ENCODE data around the gene VPS13C. TPM values are rescaled to one million over a fixed set of nuclear protein-coding genes. Genes with fewer than 3 reads are reported as not detected.

The VPS13C gene
- total and polyA plus RNA-seq, 2 experiments from 2014 or later = 10.2 to 20.5 TPM

DNA sequence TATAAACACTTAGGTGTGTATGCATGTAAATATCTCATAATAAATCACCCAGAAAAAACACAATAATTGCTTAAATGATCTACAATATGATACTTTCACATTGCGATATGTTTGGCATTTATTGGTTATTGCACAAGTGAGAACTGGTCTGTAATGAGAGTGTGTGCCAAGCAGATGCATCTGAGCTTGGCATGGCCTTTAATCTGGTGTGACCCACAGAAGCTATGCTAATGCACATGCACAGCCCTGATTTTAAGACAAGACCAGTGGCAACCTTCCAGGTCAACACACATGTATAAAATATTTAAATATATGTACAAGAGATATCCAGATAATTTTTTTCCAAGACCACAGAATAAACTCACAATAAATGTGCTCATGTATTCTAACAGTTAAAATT is 49.2 kb upstream of the VPS13C start (continued):
- TF ChIP-seq, protein P1, sequence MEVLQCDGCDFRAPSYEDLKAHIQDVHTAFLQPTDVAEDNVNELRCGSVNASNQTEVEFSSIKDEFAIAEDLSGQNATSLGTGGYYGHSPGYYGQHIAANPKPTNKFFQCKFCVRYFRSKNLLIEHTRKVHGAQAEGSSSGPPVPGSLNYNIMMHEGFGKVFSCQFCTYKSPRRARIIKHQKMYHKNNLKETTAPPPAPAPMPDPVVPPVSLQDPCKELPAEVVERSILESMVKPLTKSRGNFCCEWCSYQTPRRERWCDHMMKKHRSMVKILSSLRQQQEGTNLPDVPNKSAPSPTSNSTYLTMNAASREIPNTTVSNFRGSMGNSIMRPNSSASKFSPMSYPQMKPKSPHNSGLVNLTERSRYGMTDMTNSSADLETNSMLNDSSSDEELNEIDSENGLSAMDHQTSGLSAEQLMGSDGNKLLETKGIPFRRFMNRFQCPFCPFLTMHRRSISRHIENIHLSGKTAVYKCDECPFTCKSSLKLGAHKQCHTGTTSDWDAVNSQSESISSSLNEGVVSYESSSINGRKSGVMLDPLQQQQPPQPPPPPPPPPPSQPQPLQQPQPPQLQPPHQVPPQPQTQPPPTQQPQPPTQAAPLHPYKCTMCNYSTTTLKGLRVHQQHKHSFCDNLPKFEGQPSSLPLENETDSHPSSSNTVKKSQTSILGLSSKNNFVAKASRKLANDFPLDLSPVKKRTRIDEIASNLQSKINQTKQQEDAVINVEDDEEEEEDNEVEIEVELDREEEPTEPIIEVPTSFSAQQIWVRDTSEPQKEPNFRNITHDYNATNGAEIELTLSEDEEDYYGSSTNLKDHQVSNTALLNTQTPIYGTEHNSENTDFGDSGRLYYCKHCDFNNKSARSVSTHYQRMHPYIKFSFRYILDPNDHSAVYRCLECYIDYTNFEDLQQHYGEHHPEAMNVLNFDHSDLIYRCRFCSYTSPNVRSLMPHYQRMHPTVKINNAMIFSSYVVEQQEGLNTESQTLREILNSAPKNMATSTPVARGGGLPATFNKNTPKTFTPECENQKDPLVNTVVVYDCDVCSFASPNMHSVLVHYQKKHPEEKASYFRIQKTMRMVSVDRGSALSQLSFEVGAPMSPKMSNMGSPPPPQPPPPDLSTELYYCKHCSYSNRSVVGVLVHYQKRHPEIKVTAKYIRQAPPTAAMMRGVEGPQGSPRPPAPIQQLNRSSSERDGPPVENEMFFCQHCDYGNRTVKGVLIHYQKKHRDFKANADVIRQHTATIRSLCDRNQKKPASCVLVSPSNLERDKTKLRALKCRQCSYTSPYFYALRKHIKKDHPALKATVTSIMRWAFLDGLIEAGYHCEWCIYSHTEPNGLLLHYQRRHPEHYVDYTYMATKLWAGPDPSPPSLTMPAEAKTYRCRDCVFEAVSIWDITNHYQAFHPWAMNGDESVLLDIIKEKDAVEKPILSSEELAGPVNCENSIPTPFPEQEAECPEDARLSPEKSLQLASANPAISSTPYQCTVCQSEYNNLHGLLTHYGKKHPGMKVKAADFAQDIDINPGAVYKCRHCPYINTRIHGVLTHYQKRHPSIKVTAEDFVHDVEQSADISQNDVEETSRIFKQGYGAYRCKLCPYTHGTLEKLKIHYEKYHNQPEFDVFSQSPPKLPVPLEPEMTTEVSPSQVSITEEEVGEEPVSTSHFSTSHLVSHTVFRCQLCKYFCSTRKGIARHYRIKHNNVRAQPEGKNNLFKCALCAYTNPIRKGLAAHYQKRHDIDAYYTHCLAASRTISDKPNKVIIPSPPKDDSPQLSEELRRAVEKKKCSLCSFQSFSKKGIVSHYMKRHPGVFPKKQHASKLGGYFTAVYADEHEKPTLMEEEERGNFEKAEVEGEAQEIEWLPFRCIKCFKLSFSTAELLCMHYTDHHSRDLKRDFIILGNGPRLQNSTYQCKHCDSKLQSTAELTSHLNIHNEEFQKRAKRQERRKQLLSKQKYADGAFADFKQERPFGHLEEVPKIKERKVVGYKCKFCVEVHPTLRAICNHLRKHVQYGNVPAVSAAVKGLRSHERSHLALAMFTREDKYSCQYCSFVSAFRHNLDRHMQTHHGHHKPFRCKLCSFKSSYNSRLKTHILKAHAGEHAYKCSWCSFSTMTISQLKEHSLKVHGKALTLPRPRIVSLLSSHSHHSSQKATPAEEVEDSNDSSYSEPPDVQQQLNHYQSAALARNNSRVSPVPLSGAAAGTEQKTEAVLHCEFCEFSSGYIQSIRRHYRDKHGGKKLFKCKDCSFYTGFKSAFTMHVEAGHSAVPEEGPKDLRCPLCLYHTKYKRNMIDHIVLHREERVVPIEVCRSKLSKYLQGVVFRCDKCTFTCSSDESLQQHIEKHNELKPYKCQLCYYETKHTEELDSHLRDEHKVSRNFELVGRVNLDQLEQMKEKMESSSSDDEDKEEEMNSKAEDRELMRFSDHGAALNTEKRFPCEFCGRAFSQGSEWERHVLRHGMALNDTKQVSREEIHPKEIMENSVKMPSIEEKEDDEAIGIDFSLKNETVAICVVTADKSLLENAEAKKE (CRISPR knock-in tag; IDR thresholded peaks at IDR 0.05) = no peak

DNA sequence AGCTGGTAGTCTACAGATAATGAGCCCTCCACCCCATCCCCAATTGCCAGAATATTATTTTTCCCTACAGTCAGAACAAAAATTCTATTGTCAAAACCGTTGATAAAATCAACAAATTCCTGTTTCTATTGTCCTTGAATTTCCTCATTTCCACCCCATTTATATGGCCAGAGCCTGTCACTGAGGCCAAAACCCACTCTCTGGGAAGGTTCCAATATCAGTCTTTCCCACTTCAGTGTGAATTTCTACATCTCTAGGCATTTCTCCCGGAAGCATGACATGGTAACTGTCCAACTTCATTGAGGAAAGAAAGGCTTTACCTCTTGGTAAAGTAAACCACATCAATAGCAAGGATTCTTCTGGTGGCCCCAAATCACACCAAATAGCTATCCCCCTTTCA is 48.2 kb upstream of the VPS13C start:
- Histone ChIP-seq H3K9me2 (ENCODE audit: insufficient read depth) (no peaks in the 10 kb centered on the region), H3K79me2 (replicated peaks; ENCODE audit: insufficient read depth) (no peaks in the 10 kb centered on the region), H3K27ac (ENCODE audit: low read depth) (no peak overlapping the region), H3K4me3 (no peak overlapping the region), H3K4me2 (no peak overlapping the region), H3K27me3 (ENCODE audit: insufficient read depth) (no peaks in the 10 kb centered on the region), H2AFZ (no peak overlapping the region), H3F3A (replicated peaks; ENCODE audit: low read depth) (no peaks in the 10 kb centered on the region), H3K4me1 (ENCODE audit: insufficient read depth) (no peaks in the 10 kb centered on the region), H4K20me1 (replicated peaks; ENCODE audit: insufficient read depth) (no peaks in the 10 kb centered on the region), H3K36me3 (ENCODE audit: insufficient read depth) (no peaks in the 10 kb centered on the region)
- Mint-ChIP-seq H3K4me1 (no peaks in the 10 kb centered on the region), H3K27me3 (ENCODE audit: insufficient read depth, low read depth, poor library complexity) (no peaks in the 10 kb centered on the region), H3K4me3 (no peak overlapping the region), H3K36me3 (ENCODE audit: low read depth) (no peaks in the 10 kb centered on the region), H3K27ac (no peak overlapping the region), H3K9me3 (no peaks in the 10 kb centered on the region; the same call in 2 of the 3 replicates)
- ATAC-seq = no peak
- no peak for DNase-seq (ENCODE audit: low spot score)
- TF ChIP-seq NANOG (IDR thresholded peaks at IDR 0.05; ENCODE audit: borderline replicate concordance) (no peak), JUNB (IDR thresholded peaks at IDR 0.05; ENCODE audit: unreplicated experiment) (no peak), CREB1 (CRISPR knock-in tag; IDR thresholded peaks at IDR 0.05; ENCODE audit: low read depth) (no peak), ZNF331 (CRISPR knock-in tag; IDR thresholded peaks at IDR 0.05; ENCODE audit: low read depth) (no peak), EZH2phosphoT487 (IDR thresholded peaks at IDR 0.05; ENCODE audit: unreplicated experiment) (no peak), EZH2 (IDR thresholded peaks at IDR 0.05; ENCODE audit: low read depth, unreplicated experiment) (no peak), POLR2AphosphoS5 (IDR thresholded peaks at IDR 0.05; ENCODE audit: low read depth) (no peak), STAT1 (IDR thresholded peaks at IDR 0.05; ENCODE audit: unreplicated experiment) (no peak)
- TF ChIP-seq, protein P1 (CRISPR knock-in tag; IDR thresholded peaks at IDR 0.05) = no peak
- TF ChIP-seq, protein P2, sequence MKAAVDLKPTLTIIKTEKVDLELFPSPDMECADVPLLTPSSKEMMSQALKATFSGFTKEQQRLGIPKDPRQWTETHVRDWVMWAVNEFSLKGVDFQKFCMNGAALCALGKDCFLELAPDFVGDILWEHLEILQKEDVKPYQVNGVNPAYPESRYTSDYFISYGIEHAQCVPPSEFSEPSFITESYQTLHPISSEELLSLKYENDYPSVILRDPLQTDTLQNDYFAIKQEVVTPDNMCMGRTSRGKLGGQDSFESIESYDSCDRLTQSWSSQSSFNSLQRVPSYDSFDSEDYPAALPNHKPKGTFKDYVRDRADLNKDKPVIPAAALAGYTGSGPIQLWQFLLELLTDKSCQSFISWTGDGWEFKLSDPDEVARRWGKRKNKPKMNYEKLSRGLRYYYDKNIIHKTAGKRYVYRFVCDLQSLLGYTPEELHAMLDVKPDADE (IDR thresholded peaks at IDR 0.05) = no peak

Measured in GM23338 (cell line).